H9 (cell line): ENCODE results near the gene AP1S3. TPM values are rescaled to one million over a fixed set of nuclear protein-coding genes. Genes with fewer than 3 reads are reported as not detected.

Experiments used
- DNase-seq: peaks from one replicate; pipeline ENCODE4 v3.0.0-alpha.2; 2017
- H2AFZ ChIP-seq: one replicate; pipeline ENCODE4 v1.6.1; 2013; ENCODE audit warnings: mild to moderate bottlenecking, low read length, control low read depth, moderate library complexity
- H2AK5ac ChIP-seq: 2 replicates; pipeline ENCODE4 v1.6.1; 2013; ENCODE audit warnings: low read length, control low read depth, mixed read lengths; ENCODE audit not compliant: insufficient read length
- H2BK120ac ChIP-seq: one replicate; pipeline ENCODE4 v1.6.1; 2013; ENCODE audit warnings: low read depth, mild to moderate bottlenecking, low read length, control low read depth, inconsistent platforms; ENCODE audit not compliant: poor library complexity, severe bottlenecking
- H2BK12ac ChIP-seq: 2 replicates; pipeline ENCODE4 v1.6.1; 2013; ENCODE audit warnings: low read length, control low read depth, mixed read lengths, low read depth; ENCODE audit not compliant: insufficient read length
- H2BK15ac ChIP-seq: 2 replicates; pipeline ENCODE4 v1.6.1; 2013; ENCODE audit warnings: low read depth, low read length, control low read depth
- H2BK20ac ChIP-seq: one replicate; pipeline ENCODE4 v1.6.1; 2013; ENCODE audit warnings: low read depth, mild to moderate bottlenecking, low read length, control low read depth, inconsistent platforms; ENCODE audit not compliant: poor library complexity, severe bottlenecking
- H2BK5ac ChIP-seq: 2 replicates; pipeline ENCODE4 v1.6.1; 2013; ENCODE audit warnings: low read length, control low read depth, mixed read lengths; ENCODE audit not compliant: insufficient read length
- H3K14ac ChIP-seq: 2 replicates; pipeline ENCODE4 v1.6.1; 2013; ENCODE audit warnings: low read length, control low read depth; ENCODE audit not compliant: insufficient read depth
- H3K18ac ChIP-seq: 2 replicates; pipeline ENCODE4 v1.6.1; 2013; ENCODE audit warnings: low read depth, mild to moderate bottlenecking, mixed read lengths, low read length, control low read depth; ENCODE audit not compliant: insufficient read length
- H3K23ac ChIP-seq: 2 replicates; pipeline ENCODE4 v1.6.1; 2013; ENCODE audit warnings: low read length, control low read depth, mixed read lengths, low read depth; ENCODE audit not compliant: insufficient read length
- H3K23me2 ChIP-seq: 2 replicates; pipeline ENCODE4 v1.6.1; 2013; ENCODE audit warnings: low read depth, mild to moderate bottlenecking, mixed read lengths, low read length, control low read depth; ENCODE audit not compliant: insufficient read length, poor library complexity, severe bottlenecking
- H3K27ac ChIP-seq: 2 replicates; pipeline ENCODE4 v1.5.1; 2013; ENCODE audit warnings: low read length, control low read depth, mixed read lengths, low read depth; ENCODE audit not compliant: insufficient read length
- H3K27me3 ChIP-seq: 2 replicates; pipeline ENCODE4 v1.6.1; 2013; ENCODE audit warnings: low read length, control low read depth, inconsistent platforms; ENCODE audit not compliant: insufficient read depth
- H3K4ac ChIP-seq: 2 replicates; pipeline ENCODE4 v1.6.1; 2013; ENCODE audit warnings: low read depth, mild to moderate bottlenecking, control low read depth, inconsistent platforms, low read length, moderate library complexity
- H3K4me1 ChIP-seq: 2 replicates; pipeline ENCODE4 v1.6.1; 2013; ENCODE audit warnings: low read length, control low read depth, inconsistent platforms; ENCODE audit not compliant: insufficient read depth
- H3K4me2 ChIP-seq: 2 replicates; pipeline ENCODE4 v1.6.1; 2013; ENCODE audit warnings: low read length, control low read depth, mixed read lengths; ENCODE audit not compliant: insufficient read length, insufficient read depth
- H3K56ac ChIP-seq: 2 replicates; pipeline ENCODE4 v1.6.1; 2013; ENCODE audit warnings: low read depth, mild to moderate bottlenecking, mixed read lengths, low read length, control low read depth; ENCODE audit not compliant: insufficient read length
- H3K79me1 ChIP-seq: 2 replicates; pipeline ENCODE4 v1.6.1; 2013; ENCODE audit warnings: low read depth, mild to moderate bottlenecking, moderate library complexity, low read length, control low read depth, inconsistent platforms; ENCODE audit not compliant: insufficient read depth, poor library complexity, severe bottlenecking
- H3K79me2 ChIP-seq: 2 replicates; pipeline ENCODE4 v1.6.1; 2013; ENCODE audit warnings: low read length, control low read depth, inconsistent platforms; ENCODE audit not compliant: insufficient read depth
- H3K9ac ChIP-seq: 2 replicates; pipeline ENCODE4 v1.6.1; 2013; ENCODE audit warnings: low read length, control low read depth, mixed read lengths; ENCODE audit not compliant: insufficient read length; ENCODE audit errors: extremely low read depth
- H3K9me3 ChIP-seq: one replicate; pipeline ENCODE4 v1.6.1; 2013; ENCODE audit warnings: low read depth, low read length, inconsistent platforms; ENCODE audit not compliant: control insufficient read depth
- H3T11ph ChIP-seq: one replicate; pipeline ENCODE4 v1.6.1; 2013; ENCODE audit warnings: mild to moderate bottlenecking, low read length, control low read depth, inconsistent platforms
- H4K20me1 ChIP-seq: one replicate; pipeline ENCODE4 v1.6.1; 2013; ENCODE audit not compliant: control insufficient read depth, insufficient read length, insufficient read depth
- H4K5ac ChIP-seq: 2 replicates; pipeline ENCODE4 v1.6.1; 2013; ENCODE audit warnings: low read depth, mild to moderate bottlenecking, mixed read lengths, low read length, control low read depth; ENCODE audit not compliant: insufficient read length
- H4K8ac ChIP-seq: replicated peaks from 2 replicates; pipeline ENCODE4 v1.6.1; 2013; ENCODE audit warnings: low read length, control low read depth, mixed read lengths, low read depth; ENCODE audit not compliant: insufficient read length
- H4K91ac ChIP-seq: 2 replicates; pipeline ENCODE4 v1.6.1; 2013; ENCODE audit warnings: low read depth, mild to moderate bottlenecking, moderate library complexity, mixed read lengths, low read length, control low read depth; ENCODE audit not compliant: insufficient read length
- H3K27ac Mint-ChIP-seq, 3 experiments: 2 replicates in 2 of 3; 3 replicates in 1 of 3; pipeline ENCODE4 v1.8.0; 2020 to 2021; ENCODE audit warnings: mixed read lengths in 3 of 3, mild to moderate bottlenecking in 1 of 3, moderate library complexity in 1 of 3
- H3K27me3 Mint-ChIP-seq: 2 replicates; pipeline ENCODE4 v1.8.0; 2021; ENCODE audit warnings: low read depth, mild to moderate bottlenecking, moderate library complexity, mixed read lengths
- H3K36me3 Mint-ChIP-seq, 3 experiments: 2 replicates in 2 of 3; 3 replicates in 1 of 3; pipeline ENCODE4 v1.8.0; 2020 to 2021; ENCODE audit warnings: low read depth in 3 of 3, mixed read lengths in 3 of 3; ENCODE audit not compliant: insufficient read depth in 1 of 3
- H3K4me1 Mint-ChIP-seq, 2 experiments: 2 replicates each; pipeline ENCODE4 v1.8.0; 2020; ENCODE audit warnings: mixed read lengths in 2 of 2
- H3K4me3 Mint-ChIP-seq, 2 experiments: 2 replicates in 1 of 2; 3 replicates in 1 of 2; pipeline ENCODE4 v1.8.0; 2020 to 2021; ENCODE audit warnings: mild to moderate bottlenecking in 2 of 2, mixed read lengths in 2 of 2, moderate library complexity in 1 of 2
- H3K9me3 Mint-ChIP-seq, 2 experiments: 2 replicates in 1 of 2; 3 replicates in 1 of 2; pipeline ENCODE4 v1.8.0; 2020; ENCODE audit warnings: mild to moderate bottlenecking in 2 of 2, mixed read lengths in 2 of 2, moderate library complexity in 1 of 2
- CTCF ChIP-seq: fragments of 200-600 bp; sonication (generic); conservative IDR thresholded peaks from 3 replicates; pipeline ENCODE4 v1.8.0; 2021; ENCODE audit warnings: antibody characterized with exemption, mild to moderate bottlenecking
- whole genome bisulfite sequencing: extraction: QIAGEN DNeasy Blood & Tissue Kit; methylation state at CpG from one replicate; pipeline ENCODE4 v1.1.7; 2013; ENCODE audit warnings: missing lambda C conversion rate, low lambda C conversion rate, mixed read lengths; ENCODE audit not compliant: insufficient read length; ENCODE audit errors: extremely low coverage; 5-methylcytosine and 5-hydroxymethylcytosine counted together
- total RNA-seq: library from RNA; stranded (reverse); gene quantifications from 2 replicates; pipeline ENCODE4 v1.2.1, GENCODE V29; 2021

AP1S3 gene
- total RNA-seq, 1 experiment from 2014 or later, result 8.7 TPM

- Histone ChIP-seq H2AFZ (no peak overlapping the region), H3K18ac (no peak overlapping the region), H3K4ac (no peak overlapping the region), H4K20me1 (no peaks in the 10 kb centered on the region), H4K91ac (no peak overlapping the region), H3K4me2 (no peak overlapping the region), H3K79me1 (no peaks in the 10 kb centered on the region), H3K56ac (no peak overlapping the region), H2BK5ac (no peak overlapping the region), H4K8ac (no peak overlapping the region), H3T11ph (no peak overlapping the region), H3K9ac (no peak overlapping the region), H3K14ac (no peak overlapping the region), H2AK5ac (no peak overlapping the region), H3K79me2 (no peaks in the 10 kb centered on the region), H2BK20ac (no peak overlapping the region), H3K27ac (no peak overlapping the region), H3K27me3 (no peaks in the 10 kb centered on the region), H3K4me1 (no peaks in the 10 kb centered on the region), H2BK12ac (no peak overlapping the region), H4K5ac (no peak overlapping the region), H3K23ac (no peak overlapping the region), H3K23me2 (no peaks in the 10 kb centered on the region), H2BK120ac (no peak overlapping the region), H3K9me3 (no peaks in the 10 kb centered on the region), H2BK15ac (no peak overlapping the region)
- no peak for DNase-seq
- TF ChIP-seq CTCF, result no peak
- no peaks in the 10 kb centered on the region for H3K36me3 Mint-ChIP-seq
- no peak overlapping the region for H3K27ac Mint-ChIP-seq
- WGBS, result no CpG with 5 or more reads among the region's 4 CpGs
- H3K4me1 Mint-ChIP-seq, result no peaks in the 10 kb centered on the region
- no peaks in the 10 kb centered on the region for H3K9me3 Mint-ChIP-seq
- no peak overlapping the region for H3K4me3 Mint-ChIP-seq
- H3K27me3 Mint-ChIP-seq, result no peaks in the 10 kb centered on the region; the same call in 1 of the 2 replicates
Measured at GRCh38 chr2:223758131-223758840, 79.1 kb downstream of the AP1S3 start.
